Measurements from ENCODE around the gene GHRH.

GHRH gene

DNA sequence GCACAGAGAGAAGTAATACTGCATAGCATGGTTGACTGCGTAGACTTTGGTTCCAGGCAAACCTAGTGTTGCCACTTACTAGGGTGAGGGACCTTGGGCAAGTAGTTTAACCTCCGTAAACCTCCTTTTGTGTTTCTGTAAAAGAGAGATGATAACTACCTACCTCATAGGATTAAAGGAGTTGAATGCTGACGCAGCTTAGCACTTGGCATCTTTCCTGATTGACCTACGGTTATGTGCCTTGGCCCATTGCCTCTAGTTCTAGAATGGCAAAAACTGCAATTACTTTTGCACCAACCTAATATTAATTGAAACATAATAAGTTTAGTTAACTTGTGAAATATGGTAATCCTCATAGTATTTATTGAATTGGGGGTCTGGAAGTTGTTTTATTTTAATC, 19.1 kb downstream of the GHRH start:
- TF ChIP-seq, protein P1, sequence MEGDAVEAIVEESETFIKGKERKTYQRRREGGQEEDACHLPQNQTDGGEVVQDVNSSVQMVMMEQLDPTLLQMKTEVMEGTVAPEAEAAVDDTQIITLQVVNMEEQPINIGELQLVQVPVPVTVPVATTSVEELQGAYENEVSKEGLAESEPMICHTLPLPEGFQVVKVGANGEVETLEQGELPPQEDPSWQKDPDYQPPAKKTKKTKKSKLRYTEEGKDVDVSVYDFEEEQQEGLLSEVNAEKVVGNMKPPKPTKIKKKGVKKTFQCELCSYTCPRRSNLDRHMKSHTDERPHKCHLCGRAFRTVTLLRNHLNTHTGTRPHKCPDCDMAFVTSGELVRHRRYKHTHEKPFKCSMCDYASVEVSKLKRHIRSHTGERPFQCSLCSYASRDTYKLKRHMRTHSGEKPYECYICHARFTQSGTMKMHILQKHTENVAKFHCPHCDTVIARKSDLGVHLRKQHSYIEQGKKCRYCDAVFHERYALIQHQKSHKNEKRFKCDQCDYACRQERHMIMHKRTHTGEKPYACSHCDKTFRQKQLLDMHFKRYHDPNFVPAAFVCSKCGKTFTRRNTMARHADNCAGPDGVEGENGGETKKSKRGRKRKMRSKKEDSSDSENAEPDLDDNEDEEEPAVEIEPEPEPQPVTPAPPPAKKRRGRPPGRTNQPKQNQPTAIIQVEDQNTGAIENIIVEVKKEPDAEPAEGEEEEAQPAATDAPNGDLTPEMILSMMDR (IDR thresholded peaks at IDR 0.05; ENCODE audit: borderline replicate concordance, insufficient read depth, low read depth, low read length): no peak
- H3K4me3 ChIP-seq (ENCODE audit: low read depth, low read length): no peak overlapping the region

DNA sequence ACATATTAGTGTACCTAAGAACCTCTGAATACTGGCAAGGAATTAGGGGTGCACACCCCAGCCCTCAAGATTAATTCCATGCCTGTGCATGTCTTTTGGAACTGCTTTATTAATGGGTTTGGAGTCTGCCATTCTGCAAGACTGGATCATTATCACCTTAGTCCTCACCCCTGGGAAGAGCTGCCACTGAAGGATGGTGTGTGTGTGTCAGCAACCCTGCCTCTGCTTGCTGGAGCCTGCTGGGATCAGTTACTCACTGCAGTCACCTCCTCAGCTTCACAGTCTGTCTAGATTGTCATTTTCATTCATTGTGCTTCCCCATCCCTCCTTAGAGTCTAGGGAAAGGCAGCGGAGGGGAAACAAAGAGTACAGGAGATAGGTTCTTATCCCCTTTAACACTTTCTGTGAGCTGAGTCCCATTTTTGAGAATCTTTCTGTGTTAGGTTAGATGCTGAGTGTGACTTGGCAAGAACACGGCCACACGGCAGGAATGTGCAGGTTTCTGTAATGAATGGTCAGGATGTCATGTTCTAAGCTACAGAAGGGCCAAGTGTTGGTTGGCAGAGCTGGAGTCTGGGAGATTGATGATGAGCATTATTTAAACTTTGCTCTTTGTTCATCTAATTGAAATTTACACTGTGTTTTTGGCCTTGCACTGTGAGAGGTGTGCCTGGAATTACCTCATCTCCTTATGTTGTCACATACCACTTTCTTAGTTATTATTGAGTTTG, 21.1 kb downstream of the GHRH start:
- TF ChIP-seq, protein P1 (IDR thresholded peaks at IDR 0.05; ENCODE audit: borderline replicate concordance, insufficient read depth, low read depth, low read length): no peak
- no peak overlapping the region for H3K4me3 ChIP-seq (ENCODE audit: low read depth, low read length)

DNA sequence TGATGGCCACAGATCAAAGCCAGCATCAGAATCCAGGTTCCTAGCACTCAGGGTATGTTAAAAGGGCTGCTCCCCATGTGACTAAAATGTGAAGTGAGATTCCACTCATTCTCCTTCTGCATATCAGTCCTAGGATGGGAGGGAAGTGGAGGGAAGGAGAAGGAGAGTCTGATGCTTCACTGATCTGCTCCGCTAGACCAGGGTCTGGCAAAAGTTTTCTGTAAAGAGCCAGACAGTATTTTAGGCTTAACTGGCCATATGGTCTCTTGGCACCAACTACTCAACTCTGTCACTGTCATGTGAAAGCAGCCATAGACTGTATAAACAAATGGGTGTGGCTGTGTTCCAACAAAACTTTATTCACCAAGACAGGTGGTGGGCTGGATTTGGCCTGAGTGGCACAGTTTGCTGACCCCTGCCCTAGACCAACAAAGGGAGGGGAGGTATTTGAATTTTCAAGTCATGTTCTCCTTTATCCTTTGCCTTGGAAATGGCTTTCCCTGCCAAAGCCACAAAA, 22.6 kb downstream of the GHRH start:
- no peak overlapping the region for H3K4me3 ChIP-seq (ENCODE audit: low read depth, low read length)
- TF ChIP-seq, protein P1 (IDR thresholded peaks at IDR 0.05; ENCODE audit: borderline replicate concordance, insufficient read depth, low read depth, low read length): no peak

DNA sequence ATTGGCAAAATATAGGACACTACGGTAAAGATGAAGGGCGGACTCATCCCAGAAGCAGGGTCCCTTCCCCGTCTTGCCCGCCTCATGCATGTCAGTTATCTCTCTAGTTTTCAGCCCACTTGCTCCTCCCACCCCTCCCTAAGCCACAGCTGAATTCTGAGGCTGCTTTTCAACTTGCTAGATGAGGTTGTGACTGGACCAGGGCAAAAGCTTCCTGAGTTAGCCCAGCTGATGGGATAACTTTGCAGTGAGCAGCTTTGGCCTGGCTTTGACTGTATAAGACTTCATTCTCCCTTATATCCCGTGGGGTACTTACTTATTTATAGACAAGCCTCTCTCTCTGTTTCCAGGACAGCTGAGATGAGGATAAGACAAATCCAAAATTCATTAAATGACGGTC, 23.2 kb downstream of the GHRH start:
- TF ChIP-seq, protein P1 (IDR thresholded peaks at IDR 0.05; ENCODE audit: borderline replicate concordance, insufficient read depth, low read depth, low read length): no peak
- no peak overlapping the region for H3K4me3 ChIP-seq (ENCODE audit: low read depth, low read length)

DNA sequence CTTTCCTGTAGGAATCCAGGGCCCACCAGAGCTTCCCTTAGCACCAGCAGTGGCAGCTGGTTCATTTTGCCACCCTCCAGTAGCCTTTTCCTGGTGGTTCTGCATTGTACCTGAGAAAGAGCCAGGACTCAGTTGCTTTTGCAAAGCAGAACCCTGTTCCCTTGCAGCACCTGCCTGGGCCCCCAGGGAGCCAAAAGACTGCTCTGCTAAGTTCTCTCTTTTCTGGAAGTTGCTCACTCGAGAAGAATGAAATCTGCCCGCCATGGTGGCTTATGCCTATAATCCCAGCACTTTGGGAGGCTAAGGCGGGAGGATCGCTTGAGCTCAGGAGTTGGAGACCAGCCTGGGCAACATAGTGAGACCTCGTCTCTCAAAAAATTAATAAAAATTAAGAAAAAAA, 24.0 kb downstream of the GHRH start:
- no peak overlapping the region for H3K4me3 ChIP-seq (ENCODE audit: low read depth, low read length)
- TF ChIP-seq, protein P1 (IDR thresholded peaks at IDR 0.05; ENCODE audit: borderline replicate concordance, insufficient read depth, low read depth, low read length): no peak

DNA sequence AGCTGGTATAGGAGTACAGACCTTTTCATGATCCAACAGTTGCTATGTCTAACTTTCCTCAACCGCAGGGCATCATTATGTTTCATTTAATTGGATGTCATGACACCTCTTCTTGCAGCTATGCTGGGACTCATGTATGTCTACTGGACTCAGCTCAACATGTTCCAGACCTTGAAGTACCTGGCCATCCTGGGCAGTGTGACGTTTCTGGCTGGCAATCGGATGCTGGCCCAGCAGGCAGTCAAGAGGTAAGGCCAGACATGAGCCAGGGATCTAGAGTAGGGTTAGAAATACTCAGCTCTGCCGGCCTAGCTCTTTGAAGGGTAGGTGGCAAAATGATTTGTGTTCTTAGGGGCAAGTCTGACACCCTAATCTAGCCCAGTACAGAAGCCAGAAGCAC, 25.2 kb downstream of the GHRH start:
- TF ChIP-seq, protein P1 (IDR thresholded peaks at IDR 0.05; ENCODE audit: borderline replicate concordance, insufficient read depth, low read depth, low read length): no peak
- H3K4me3 ChIP-seq (ENCODE audit: low read depth, low read length): no peak overlapping the region

DNA sequence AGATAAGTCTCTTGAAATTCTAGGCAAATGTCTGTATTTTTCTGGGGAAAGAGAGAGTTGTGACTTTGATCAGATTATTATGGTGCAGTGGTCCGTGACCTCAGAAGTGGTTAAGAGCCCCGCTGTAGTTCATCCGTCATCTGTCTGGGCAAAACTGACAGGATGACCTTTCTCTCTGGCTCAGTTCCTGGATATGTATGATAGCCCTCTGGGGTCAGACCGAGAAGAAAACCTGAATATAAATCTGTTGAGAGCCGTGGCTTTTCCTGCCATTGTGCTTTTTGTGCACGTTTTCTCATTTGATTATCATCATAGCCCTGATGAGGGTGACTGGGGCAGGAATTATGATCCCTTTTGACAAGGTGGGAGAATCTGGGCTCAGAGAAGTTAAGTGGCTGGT, 26.5 kb downstream of the GHRH start:
- TF ChIP-seq, protein P1 (IDR thresholded peaks at IDR 0.05; ENCODE audit: borderline replicate concordance, insufficient read depth, low read depth, low read length): no peak
- no peak overlapping the region for H3K4me3 ChIP-seq (ENCODE audit: low read depth, low read length)
